GM12875 (cell line): ENCODE data around the gene NUDT14.

Source experiments
- H3K4me3 ChIP-seq: one replicate; pipeline ENCODE4 v1.5.1; 2011; ENCODE audit warnings: low read depth, low read length, control low read depth
- CTCF ChIP-seq: IDR thresholded peaks from 2 replicates; pipeline ENCODE4 v1.5.1; 2011; ENCODE audit warnings: low read depth, mild to moderate bottlenecking, control low read depth, inconsistent platforms, low read length, moderate library complexity, borderline replicate concordance; ENCODE audit not compliant: insufficient read depth

NUDT14 gene

DNA sequence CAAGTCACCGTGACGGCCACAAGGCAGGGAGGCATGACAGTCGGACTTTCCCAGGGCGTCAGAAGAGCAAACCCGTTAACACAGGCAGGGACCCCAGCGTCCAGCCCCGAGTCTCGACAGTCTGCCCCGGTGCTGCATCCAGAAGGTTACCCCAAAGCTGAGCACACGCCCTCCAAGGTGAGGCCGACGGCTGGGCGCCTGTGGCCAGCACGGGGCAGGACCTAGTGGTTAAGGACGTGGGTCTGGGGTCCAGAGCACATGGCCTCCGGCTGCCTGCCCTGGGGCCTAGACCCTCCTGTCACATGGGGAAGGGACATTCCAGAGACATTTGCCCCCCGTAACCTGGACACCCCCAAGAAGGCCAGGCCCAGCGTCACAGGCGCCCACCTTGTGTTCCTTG lies 37.5 kb upstream of the NUDT14 start:
- no peak overlapping the region for H3K4me3 ChIP-seq
- TF ChIP-seq CTCF = no peak

DNA sequence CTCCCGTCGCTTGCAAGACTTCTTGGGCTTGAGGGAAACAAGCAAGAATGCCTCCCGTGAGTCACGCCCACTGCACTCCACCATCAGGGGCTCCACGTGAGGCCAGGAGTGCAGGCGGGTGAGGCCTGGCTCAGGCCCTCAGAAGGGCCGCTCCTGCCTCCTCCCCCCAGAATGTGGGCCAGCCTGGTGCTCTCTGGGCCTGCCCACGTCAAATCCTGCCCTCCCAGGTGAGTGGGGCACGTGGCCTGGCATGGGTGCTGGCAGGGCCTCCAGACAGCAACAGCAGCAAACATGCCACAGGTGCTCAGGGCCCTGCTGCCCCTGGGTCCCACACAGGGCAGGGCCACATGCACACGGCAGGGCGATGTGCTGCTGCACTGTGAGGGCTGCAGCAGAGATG lies 36.7 kb upstream of the NUDT14 start:
- no peak overlapping the region for H3K4me3 ChIP-seq
- TF ChIP-seq CTCF = no peak

GRCh38 chr14:105216490-105217247 lies 35.6 kb upstream of the NUDT14 start:
- no peak overlapping the region for H3K4me3 ChIP-seq
- TF ChIP-seq CTCF = no peak

DNA sequence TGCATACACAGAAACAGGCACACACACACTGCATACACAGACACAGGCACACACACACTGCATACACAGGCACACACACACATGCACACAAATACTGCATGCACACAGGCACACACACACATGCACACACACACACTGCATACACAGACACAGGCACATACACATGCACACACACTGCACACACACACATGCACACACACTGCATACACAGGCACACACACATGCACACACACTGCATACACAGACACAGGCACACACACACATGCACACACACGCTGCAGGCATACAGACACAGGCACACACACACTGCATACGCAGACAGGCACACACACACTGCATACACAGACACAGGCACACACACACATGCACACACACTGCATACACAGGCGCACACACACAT lies 34.5 kb upstream of the NUDT14 start:
- TF ChIP-seq CTCF = no peak
- H3K4me3 ChIP-seq = no peak overlapping the region

- no peak for TF ChIP-seq CTCF
Measured at GRCh38 chr14:105214324-105214915, 33.3 kb upstream of the NUDT14 start.

GRCh38 chr14:105213361-105213760 lies 32.2 kb upstream of the NUDT14 start:
- no peak for TF ChIP-seq CTCF
- no peak overlapping the region for H3K4me3 ChIP-seq

More at GRCh38 chr14:105214324-105214915, 33.3 kb upstream of the NUDT14 start:
- no peak overlapping the region for H3K4me3 ChIP-seq
